SK-N-MC (cell line): ENCODE results near the gene GALNT15.

Source experiments
- EZH2 ChIP-seq: fragments of 200-600 bp; sonication (generic); IDR thresholded peaks from one replicate; pipeline ENCODE4 v1.6.1; 2017; ENCODE audit warnings: antibody characterized with exemption
- FOXP2 ChIP-seq: optimal IDR thresholded peaks from 2 replicates; pipeline ENCODE3; 2011; ENCODE audit warnings: mild to moderate bottlenecking, moderate library complexity; ENCODE audit not compliant: insufficient read depth; ENCODE audit errors: extremely low read length, control extremely low read depth
- POLR2AphosphoS5 ChIP-seq: IDR thresholded peaks from 2 replicates; pipeline ENCODE4 v1.6.1; 2012; ENCODE audit warnings: mild to moderate bottlenecking, low read depth, low read length, borderline replicate concordance

- TF ChIP-seq POLR2AphosphoS5 (no peak), EZH2 (no peak), FOXP2 (no peak)
Observed at GRCh38 chr3:16247282-16248061, 73.0 kb downstream of the GALNT15 start.
